Right ventricle myocardium superior (tissue), 1 donor: ENCODE data around the gene HMG20A. TPM values are rescaled to one million over a fixed set of nuclear protein-coding genes. Genes with fewer than 3 reads are reported as not detected.

Experiments used
- total RNA-seq: library from RNA; stranded (reverse); fragmentation: NEBNext Ultra II Directional; extraction: Animal tissue kit (Norgen Biotek cat#: 25700); gene quantifications from one replicate; pipeline ENCODE4 v1.2.1, GENCODE V29; 2021
- donor health status: DM: no; HTN: yes; CAD: no; lungs with severe emphysema.

HMG20A gene
- total RNA-seq, 1 donor from 2014 or later = 28.8 TPM

Other genes starting within 250 kb of the HMG20A start
- 59.9 TPM for gene PEAK1, start 784 bp upstream of the HMG20A start, total RNA-seq
- 0.81 TPM for gene LINGO1, start 212.0 kb downstream of the HMG20A start, total RNA-seq